Dermis blood vessel endothelial cell (primary cell): ENCODE data around the gene MARVELD3. TPM values are rescaled to one million over a fixed set of nuclear protein-coding genes. Genes with fewer than 3 reads are reported as not detected.
"Not testable (repeated sequence)": the region's sequence is repeated elsewhere in the genome, so short reads cannot be mapped to it uniquely, and the experiment has no call there.

Source experiments
- DNase-seq: peaks from one replicate; pipeline ENCODE4 v3.0.0; 2010
- total RNA-seq: library from RNA; depleted of rRNA; stranded (reverse); fragments of >200 nt; gene quantifications from 2 replicates; pipeline ENCODE4 v1.2.3, GENCODE V29; 2014

Gene MARVELD3, protein sequence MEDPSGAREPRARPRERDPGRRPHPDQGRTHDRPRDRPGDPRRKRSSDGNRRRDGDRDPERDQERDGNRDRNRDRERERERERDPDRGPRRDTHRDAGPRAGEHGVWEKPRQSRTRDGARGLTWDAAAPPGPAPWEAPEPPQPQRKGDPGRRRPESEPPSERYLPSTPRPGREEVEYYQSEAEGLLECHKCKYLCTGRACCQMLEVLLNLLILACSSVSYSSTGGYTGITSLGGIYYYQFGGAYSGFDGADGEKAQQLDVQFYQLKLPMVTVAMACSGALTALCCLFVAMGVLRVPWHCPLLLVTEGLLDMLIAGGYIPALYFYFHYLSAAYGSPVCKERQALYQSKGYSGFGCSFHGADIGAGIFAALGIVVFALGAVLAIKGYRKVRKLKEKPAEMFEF
- total RNA-seq = not detected in 2 replicates

DNA sequence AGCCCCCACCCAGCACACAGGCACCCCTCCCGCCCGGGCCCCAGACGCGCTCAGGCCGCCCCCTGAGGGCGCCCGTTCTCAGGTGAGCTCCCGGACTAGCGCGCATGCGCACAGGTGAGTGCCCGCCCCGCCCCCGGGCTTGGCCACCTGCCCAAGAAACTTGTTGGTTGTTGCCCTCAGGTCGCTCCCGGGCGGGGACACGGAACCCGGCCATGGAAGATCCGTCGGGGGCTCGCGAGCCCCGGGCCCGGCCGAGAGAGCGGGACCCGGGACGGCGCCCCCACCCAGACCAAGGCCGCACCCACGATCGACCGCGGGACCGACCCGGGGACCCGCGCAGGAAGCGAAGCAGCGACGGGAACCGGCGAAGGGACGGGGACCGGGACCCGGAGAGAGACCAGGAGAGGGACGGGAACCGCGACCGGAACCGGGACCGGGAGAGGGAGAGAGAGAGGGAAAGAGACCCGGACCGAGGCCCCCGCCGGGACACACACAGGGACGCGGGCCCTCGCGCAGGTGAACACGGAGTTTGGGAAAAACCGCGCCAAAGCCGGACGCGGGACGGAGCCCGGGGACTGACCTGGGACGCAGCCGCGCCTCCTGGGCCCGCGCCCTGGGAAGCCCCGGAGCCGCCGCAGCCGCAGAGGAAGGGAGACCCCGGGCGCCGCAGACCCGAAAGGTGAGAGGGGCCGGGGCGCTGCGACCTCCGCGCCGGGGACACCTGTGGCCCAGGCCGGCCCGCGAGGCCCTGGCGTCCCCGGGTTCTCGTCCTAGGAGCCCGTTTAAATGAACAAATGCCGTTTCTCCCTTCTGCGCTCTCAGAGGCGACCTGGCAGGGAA, at the start of gene MARVELD3:
MARVELD3 (plus strand) TSS at position 167 of the 840 bp plus-strand sequence; CDS start at position 213, 46 bp downstream.
- no peak for DNase-seq

DNA sequence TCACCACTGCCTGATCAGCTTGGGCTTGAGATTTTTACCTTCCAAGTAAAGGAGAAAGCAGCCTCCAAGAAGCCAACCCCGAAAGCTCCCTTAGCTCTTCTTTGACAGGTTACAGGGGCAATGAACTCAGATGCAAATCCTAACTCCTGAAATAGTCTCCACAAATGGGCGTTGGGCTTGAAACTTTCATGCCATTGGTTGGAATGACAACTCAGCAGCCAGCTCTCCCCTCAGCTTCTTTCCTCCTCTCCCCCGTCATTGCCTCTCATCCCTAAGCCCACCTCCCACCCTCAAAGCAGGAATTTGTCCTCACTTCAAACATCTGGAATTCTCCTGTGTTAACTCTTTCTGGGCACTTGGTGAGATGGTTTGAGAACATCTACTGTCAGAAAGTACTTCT, 49.0 kb upstream of the MARVELD3 start, which contains the start of gene TAT:
TAT (minus strand) TSS at position 122 of the 400 bp plus-strand sequence. CDS start 677 bp downstream, outside the sequence.
- DNase-seq = no peak

DNA sequence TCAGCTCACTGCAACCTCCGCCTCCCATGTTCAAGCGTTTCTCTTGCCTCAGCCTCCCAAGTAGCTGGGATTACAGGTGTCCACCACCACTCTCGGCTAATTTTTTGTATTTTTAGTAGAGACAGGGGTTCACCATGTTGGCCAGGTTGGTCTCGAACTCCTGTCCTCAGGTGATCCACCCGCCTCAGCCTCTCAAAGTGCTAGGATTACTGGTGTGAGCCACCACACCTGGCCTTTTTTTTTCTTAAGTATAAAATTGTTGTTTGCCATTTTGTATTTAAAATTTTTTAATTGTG, 43.5 kb upstream of the MARVELD3 start:
- DNase-seq = not testable (repeated sequence)

DNA sequence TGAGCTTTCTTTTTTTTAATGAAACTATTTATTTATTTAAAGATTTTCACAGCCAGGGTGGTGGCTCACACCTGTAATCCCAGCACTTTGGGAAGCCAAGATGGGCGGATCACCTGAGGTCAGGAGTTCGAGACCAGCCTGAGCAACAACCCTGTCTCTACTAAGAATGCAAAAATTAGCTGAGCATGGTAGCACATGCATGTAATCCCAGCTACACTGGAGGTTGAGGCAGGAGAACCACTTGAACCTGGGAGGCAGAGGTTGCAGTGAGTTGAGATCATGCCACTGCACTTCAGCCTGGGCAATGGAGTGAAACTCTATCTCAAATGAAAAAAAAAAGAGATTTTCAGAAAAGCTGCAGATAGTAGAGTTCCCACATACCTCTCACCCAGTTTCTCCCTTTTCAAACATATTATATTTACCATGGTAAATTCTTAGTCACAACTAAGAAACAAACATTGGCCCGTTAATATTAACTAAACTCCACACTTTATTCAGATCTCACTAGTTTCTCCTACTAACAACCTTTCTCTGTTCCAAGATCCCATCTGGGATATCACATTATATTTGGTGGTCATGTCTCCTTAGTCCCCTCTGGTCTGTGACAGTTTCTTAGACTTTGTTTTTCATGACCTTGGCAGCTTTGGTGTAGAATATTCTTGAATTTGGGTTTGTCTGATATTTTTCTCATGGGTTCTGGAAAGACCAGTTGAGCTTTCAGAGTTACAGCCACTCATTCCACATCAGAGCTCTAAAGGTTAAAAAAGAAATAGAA, 41.3 kb upstream of the MARVELD3 start:
- no peak for DNase-seq

DNA sequence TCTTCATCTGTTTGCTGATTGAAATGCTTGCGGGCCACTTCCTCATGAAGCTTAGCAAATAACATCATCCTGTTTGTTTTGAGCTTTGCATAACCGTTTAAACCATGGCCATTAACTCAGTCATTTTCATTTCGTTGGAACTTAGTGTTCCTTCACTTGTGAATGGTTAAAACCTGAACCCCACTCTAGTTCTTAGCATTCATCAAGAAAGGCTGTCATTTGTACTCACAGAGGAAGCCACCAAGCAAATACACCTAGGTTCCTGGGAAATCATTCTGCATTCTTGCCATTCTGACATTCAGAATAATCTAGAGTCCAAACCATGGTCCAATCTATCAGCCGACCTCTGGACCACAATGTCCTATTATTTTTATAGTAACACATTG, 40.7 kb upstream of the MARVELD3 start:
- no peak for DNase-seq

DNA sequence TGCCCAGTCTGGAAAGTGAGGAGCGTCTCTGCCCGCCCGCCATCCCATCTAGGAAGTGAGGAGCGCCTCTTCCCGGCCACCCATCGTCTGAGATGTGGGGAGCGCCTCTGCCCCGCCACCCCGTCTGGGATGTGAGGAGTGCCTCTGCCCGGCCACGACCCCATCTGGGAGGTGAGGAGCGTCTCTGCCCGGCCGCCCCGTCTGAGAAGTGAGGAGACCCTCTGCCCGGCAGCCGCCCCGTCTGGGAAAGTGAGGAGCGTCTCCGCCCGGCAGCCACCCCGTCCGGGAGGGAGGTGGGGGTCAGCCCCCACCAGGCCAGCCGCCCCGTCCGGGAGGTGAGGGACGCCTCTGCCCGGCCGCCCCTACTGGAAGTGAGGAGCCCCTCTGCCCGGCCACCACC, 36.6 kb upstream of the MARVELD3 start:
- not testable (repeated sequence) for DNase-seq

DNA sequence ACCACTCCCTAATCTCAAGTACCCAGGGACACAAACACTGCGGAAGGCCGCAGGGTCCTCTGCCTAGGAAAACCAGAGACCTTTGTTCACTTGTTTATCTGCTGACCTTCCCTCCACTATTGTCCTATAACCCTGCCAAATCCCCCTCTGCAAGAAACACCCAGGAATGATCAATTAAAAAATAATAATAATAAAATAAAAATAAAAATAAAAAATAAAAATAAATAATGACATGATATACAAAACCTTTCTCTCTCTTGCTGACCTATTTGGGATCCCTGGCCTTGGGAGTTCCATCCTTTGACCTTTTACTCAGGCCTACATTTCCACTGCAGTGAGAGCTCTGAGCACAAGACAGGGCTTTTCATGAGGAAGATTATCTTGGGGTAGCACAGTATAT, 35.9 kb upstream of the MARVELD3 start:
- DNase-seq = not testable (repeated sequence)

DNA sequence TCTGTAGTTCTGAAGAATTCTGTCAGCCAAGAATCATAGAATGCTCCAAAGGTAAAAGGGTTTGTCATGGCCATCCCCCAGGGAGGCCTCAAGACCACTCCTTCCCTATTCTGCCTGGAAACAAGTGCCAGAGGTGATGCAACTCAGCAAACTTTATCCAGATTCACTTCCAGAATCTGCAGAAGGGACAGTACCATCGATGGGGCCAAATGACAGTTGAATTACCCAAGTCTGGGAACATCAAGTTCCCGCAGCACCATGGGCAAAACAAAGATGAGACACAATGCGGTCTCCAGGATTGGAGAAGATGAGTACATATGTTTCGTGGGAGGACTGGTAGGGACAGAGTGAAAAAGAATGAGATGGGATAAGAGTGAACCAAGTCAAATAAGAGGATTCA, 35.4 kb upstream of the MARVELD3 start:
- DNase-seq = no peak

DNA sequence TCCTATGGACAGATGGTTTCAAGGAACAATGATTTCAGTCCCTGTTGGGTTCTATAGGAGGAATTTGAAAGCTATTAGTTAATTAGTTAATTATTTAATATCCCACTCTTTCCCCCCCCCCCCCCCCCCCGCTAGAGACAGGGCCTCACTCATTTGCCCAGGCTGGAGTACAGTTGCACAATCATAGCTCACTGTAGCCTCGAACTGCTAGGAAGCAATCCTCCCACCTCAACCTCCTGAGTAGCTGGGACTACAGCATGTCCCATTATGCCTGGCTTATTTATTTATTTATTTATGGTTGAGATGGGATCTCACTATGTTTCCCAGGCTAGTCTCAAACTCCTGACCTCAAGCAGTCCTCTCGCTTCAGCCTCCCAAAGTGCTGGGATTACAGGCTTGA, 34.1 kb upstream of the MARVELD3 start:
- no peak for DNase-seq

- DNase-seq = no peak
Measured at GRCh38 chr16:71593048-71593999, 32.7 kb upstream of the MARVELD3 start.

DNA sequence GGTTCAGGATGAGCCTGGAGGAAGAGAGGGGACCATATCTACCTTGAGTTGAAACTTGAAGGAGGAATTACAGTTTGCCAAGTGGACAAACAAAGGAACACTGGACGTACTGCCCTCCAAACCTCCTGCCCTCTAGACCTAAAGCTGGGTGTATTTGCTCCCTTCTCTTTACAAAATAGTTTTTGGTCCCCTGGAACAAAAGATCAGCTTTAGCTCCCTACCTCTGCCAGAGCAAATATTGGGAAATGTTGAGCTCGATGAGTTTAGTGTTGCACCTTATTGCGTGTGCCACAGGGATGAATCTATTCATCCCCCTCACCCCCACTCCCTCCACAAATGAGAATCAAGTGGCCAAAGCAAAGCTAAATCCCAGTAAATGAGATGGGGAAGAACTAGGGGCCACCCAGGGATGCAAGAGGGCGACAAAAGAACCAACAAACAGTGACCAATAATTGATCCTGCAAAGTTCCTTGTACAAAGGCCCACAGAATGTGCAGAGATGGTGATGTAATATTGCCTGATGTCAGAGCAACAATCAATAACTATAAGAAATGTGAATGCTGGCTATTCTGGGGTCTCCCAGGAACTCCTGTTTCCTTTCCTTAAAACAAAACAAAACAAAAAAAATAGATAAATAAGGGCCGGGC, 31.9 kb upstream of the MARVELD3 start:
- no peak for DNase-seq

- DNase-seq = not testable (repeated sequence)
Measured at GRCh38 chr16:71595340-71595826, 30.6 kb upstream of the MARVELD3 start.

GRCh38 chr16:71598426-71598825, 27.6 kb upstream of the MARVELD3 start:
- not testable (repeated sequence) for DNase-seq

DNA sequence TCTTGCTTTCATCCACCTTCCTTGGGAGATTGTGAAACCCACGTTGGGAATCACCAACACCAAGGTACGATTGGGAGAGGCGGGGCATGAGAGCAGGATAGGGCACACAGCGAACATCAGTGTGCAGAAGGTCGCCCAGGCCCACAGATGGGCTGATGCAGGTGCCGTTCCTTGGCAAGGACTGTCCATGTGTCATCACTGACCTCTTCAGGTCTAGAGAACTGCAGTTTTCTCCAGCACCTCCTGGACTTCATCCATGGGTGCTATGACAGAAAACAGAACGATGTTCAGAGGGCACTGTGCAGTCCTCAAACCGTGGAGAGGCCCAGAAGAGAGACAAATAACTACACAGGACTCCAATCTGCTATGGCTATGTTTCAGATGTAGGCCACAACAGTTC, 25.2 kb upstream of the MARVELD3 start:
- no peak for DNase-seq

GRCh38 chr16:71609066-71609465, 16.9 kb upstream of the MARVELD3 start:
- no peak for DNase-seq

- no peak for DNase-seq
Measured at GRCh38 chr16:71610447-71610846, 15.5 kb upstream of the MARVELD3 start.

- DNase-seq = peak; percentile 76
Measured at GRCh38 chr16:71610936-71611871, 14.8 kb upstream of the MARVELD3 start.

- DNase-seq = not testable (repeated sequence)
Measured at GRCh38 chr16:71614956-71615355, 11.0 kb upstream of the MARVELD3 start.

DNA sequence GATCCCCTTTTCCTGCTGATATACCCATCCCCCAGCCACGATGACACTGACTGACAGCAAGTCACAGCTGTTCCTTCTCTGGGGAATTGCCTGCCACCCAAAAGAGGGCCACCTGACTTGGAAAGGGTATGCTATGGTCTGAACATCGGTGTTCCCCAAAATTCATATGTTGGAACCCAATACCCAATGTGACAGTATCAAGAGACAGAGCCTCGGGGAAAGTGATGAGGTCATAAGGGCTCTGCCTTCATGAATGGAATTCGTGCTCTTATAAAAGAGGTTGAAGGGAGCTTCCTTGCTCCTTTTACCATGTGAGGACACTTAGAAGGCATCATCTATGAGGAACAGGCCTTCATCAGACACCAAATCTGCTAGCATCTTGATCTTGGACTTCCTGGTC, 7.6 kb upstream of the MARVELD3 start:
- DNase-seq = no peak

- DNase-seq = no peak
Measured at GRCh38 chr16:71622088-71622487, 3.9 kb upstream of the MARVELD3 start.
